NB4 (cell line): ENCODE results near the gene COL4A6.

Experiments used
- MYC ChIP-seq: IDR thresholded peaks from 2 replicates; pipeline ENCODE4 v1.6.1; 2011; ENCODE audit warnings: low read depth, low read length
- POLR2A ChIP-seq: IDR thresholded peaks from 2 replicates; pipeline ENCODE4 v1.6.1; 2011; ENCODE audit warnings: mild to moderate bottlenecking; ENCODE audit not compliant: insufficient read length; ENCODE audit errors: extremely low read depth
- TF ChIP-seq, protein P1 (sequence below): IDR thresholded peaks from one replicate; pipeline ENCODE4 v1.5.1; 2012; ENCODE audit warnings: low read depth, low read length

DNA sequence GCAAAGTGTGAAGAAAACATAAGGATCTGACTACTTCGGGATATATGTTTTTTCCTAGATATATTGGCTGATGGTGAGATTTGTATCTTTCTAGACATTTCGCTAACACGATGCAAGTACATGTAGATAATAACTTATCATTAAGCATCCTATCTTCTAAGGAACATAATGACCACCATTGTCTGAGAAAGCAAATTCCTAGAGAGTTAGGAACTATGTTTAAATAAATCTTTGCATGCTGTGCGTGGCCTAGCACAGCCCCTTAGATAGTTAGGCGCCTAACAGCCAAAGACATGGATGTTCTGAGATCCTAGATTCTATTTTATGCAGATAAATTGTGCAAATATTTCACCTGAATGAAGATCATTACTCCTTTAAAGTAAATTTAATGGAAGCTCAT, 3.0 kb downstream of the COL4A6 start:
- TF ChIP-seq POLR2A (no peak), MYC (no peak)
- TF ChIP-seq, protein P1, sequence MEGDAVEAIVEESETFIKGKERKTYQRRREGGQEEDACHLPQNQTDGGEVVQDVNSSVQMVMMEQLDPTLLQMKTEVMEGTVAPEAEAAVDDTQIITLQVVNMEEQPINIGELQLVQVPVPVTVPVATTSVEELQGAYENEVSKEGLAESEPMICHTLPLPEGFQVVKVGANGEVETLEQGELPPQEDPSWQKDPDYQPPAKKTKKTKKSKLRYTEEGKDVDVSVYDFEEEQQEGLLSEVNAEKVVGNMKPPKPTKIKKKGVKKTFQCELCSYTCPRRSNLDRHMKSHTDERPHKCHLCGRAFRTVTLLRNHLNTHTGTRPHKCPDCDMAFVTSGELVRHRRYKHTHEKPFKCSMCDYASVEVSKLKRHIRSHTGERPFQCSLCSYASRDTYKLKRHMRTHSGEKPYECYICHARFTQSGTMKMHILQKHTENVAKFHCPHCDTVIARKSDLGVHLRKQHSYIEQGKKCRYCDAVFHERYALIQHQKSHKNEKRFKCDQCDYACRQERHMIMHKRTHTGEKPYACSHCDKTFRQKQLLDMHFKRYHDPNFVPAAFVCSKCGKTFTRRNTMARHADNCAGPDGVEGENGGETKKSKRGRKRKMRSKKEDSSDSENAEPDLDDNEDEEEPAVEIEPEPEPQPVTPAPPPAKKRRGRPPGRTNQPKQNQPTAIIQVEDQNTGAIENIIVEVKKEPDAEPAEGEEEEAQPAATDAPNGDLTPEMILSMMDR = no peak
